Osteoblast (primary cell): ENCODE measurements around the gene FXYD2. TPM values are rescaled to one million over a fixed set of nuclear protein-coding genes. Genes with fewer than 3 reads are reported as not detected.
A peak's percentile ranks its signal among the peaks of the same experiment; 100 is the strongest.

Experiments
- DNase-seq: peaks from one replicate; pipeline ENCODE4 v3.0.0; 2011; ENCODE audit warnings: low spot score, mixed read lengths; ENCODE audit not compliant: insufficient read length; ENCODE audit errors: missing footprints
- H2AFZ ChIP-seq: 2 replicates; pipeline ENCODE4 v1.6.0; 2011; ENCODE audit warnings: mild to moderate bottlenecking, low read length
- H3K27ac ChIP-seq: 2 replicates; pipeline ENCODE4 v1.5.1; 2011; ENCODE audit warnings: mild to moderate bottlenecking, low read depth, low read length, moderate library complexity
- H3K27me3 ChIP-seq: 2 replicates; pipeline ENCODE4 v1.6.0; 2012; ENCODE audit warnings: mild to moderate bottlenecking, control low read depth, inconsistent platforms, low read length, moderate library complexity; ENCODE audit not compliant: insufficient read depth
- H3K36me3 ChIP-seq: 2 replicates; pipeline ENCODE4 v1.5.1; 2011; ENCODE audit warnings: mild to moderate bottlenecking, low read length, control low read depth, moderate library complexity; ENCODE audit not compliant: insufficient read depth
- H3K4me1 ChIP-seq: 2 replicates; pipeline ENCODE4 v1.5.1; 2011; ENCODE audit warnings: mild to moderate bottlenecking, low read length, control low read depth, moderate library complexity; ENCODE audit not compliant: insufficient read depth
- H3K4me2 ChIP-seq: 2 replicates; pipeline ENCODE4 v1.6.0; 2011; ENCODE audit warnings: mild to moderate bottlenecking, low read length; ENCODE audit not compliant: insufficient read depth
- H3K4me3 ChIP-seq: fragments of 200-600 bp; sonication (generic); 3 replicates; pipeline ENCODE4 v1.5.1; 2012; ENCODE audit warnings: mild to moderate bottlenecking, low read length, inconsistent platforms; ENCODE audit not compliant: insufficient read depth
- H3K79me2 ChIP-seq: 2 replicates; pipeline ENCODE4 v1.6.0; 2012; ENCODE audit warnings: mild to moderate bottlenecking, low read length, control low read depth, inconsistent platforms; ENCODE audit not compliant: insufficient read depth
- H3K9me3 ChIP-seq: 2 replicates; pipeline ENCODE4 v1.5.1; 2011; ENCODE audit warnings: low read depth, low read length, control low read depth
- H4K20me1 ChIP-seq: 2 replicates; pipeline ENCODE4 v1.6.0; 2012; ENCODE audit warnings: mild to moderate bottlenecking, low read length, control low read depth; ENCODE audit not compliant: insufficient read depth
- CTCF ChIP-seq: IDR thresholded peaks from 2 replicates; pipeline ENCODE4 v1.5.1; 2011; ENCODE audit warnings: mild to moderate bottlenecking, low read depth, low read length, moderate library complexity; ENCODE audit errors: extremely low read depth
- total RNA-seq: library from RNA; depleted of rRNA; stranded (reverse); fragments of >200 nt; gene quantifications from 2 replicates; pipeline ENCODE4 v1.2.3, GENCODE V29; 2012

Gene FXYD2
- total RNA-seq, 1 donor = not detected

- Histone ChIP-seq H3K27ac (no peak overlapping the region), H3K27me3 (peaks cover 19% of the 10 kb centered on the region), H3K4me1 (no peaks in the 10 kb centered on the region), H3K36me3 (no peaks in the 10 kb centered on the region), H3K9me3 (no peaks in the 10 kb centered on the region), H2AFZ (no peak overlapping the region), H4K20me1 (no peaks in the 10 kb centered on the region), H3K4me3 (no peak overlapping the region), H3K4me2 (no peak overlapping the region), H3K79me2 (no peaks in the 10 kb centered on the region)
- TF ChIP-seq CTCF = no peak
- peak; percentile 5 for DNase-seq
These were observed 1.1 kb upstream of the FXYD2 start for GRCh38 chr11:117825538-117826189.

GRCh38 chr11:117823946-117824420 lies 561 bp downstream of the FXYD2 start:
- Histone ChIP-seq H4K20me1 (no peaks in the 10 kb centered on the region), H2AFZ (no peak overlapping the region), H3K27ac (no peak overlapping the region), H3K4me2 (no peak overlapping the region), H3K27me3 (peaks cover 14% of the 10 kb centered on the region), H3K36me3 (no peaks in the 10 kb centered on the region), H3K4me1 (no peaks in the 10 kb centered on the region), H3K79me2 (no peaks in the 10 kb centered on the region), H3K9me3 (no peaks in the 10 kb centered on the region), H3K4me3 (no peak overlapping the region)
- DNase-seq = peak; percentile 17
- no peak for TF ChIP-seq CTCF

- peak; percentile 54 for DNase-seq
- H3K4me2 ChIP-seq = no peak overlapping the region
- H3K27me3 ChIP-seq = peaks cover 14% of the 10 kb centered on the region
- H3K79me2 ChIP-seq = no peaks in the 10 kb centered on the region
- H3K9me3 ChIP-seq = no peaks in the 10 kb centered on the region
- no peak for TF ChIP-seq CTCF
- no peaks in the 10 kb centered on the region for H3K4me1 ChIP-seq
- H4K20me1 ChIP-seq = no peaks in the 10 kb centered on the region
- no peak overlapping the region for H2AFZ ChIP-seq
- no peak overlapping the region for H3K27ac ChIP-seq
- no peaks in the 10 kb centered on the region for H3K36me3 ChIP-seq
- H3K4me3 ChIP-seq = no peak overlapping the region
These were observed 1.1 kb downstream of the FXYD2 start for GRCh38 chr11:117823294-117823945.
